Stimulated activated effector memory CD8-positive, alpha-beta T cell treated with anti-CD3 and anti-CD28 coated beads, Interleukin-12 subunit alpha, Interleukin-12 subunit beta, amount 100 ng/mL, for 72 hours (primary cell): Measurements from ENCODE around the gene SULT1C4.
A peak's percentile ranks its signal among the peaks of the same experiment; 100 is the strongest.

Source experiments
- ATAC-seq: fragments of 150-1000 bp; cut with Tn5 transposase; 2 replicates; pipeline ENCODE4 v1.10.0; 2021
- DNase-seq, 2 donors: peaks; one replicate each; pipeline ENCODE4 v3.0.0; 2021 to 2022; ENCODE audit warnings: low spot score in 2 of 2
- H3K27ac Mint-ChIP-seq: one replicate; pipeline ENCODE4 v1.8.0; 2022; ENCODE audit warnings: mild to moderate bottlenecking, mixed read lengths
- H3K36me3 Mint-ChIP-seq: one replicate; pipeline ENCODE4 v1.8.0; 2022; ENCODE audit warnings: mild to moderate bottlenecking, mixed read lengths
- H3K4me1 Mint-ChIP-seq: one replicate; pipeline ENCODE4 v1.8.0; 2022; ENCODE audit warnings: mixed read lengths
- H3K4me3 Mint-ChIP-seq: one replicate; pipeline ENCODE4 v1.8.0; 2022; ENCODE audit warnings: mild to moderate bottlenecking, mixed read lengths
- H3K9me3 Mint-ChIP-seq: one replicate; pipeline ENCODE4 v1.8.0; 2022; ENCODE audit warnings: mixed read lengths

SULT1C4 gene

DNA sequence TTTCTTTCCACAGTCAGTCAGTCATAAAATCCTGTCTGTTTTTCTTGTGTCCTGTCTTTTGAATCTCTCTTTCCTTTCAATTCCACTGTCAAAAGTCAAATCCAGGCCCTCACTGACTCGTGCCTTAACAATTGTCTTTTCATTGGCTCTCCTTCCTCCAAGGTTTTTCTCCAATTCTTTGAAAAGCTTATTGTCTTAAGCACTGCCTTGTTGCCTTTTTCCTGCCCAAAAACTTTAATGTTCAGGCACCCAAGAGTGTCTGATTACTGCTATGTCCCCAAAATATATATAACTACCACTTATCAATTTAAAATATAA lies 13.9 kb upstream of the SULT1C4 start:
- ATAC-seq = no peak
- Mint-ChIP-seq H3K4me1 (no peaks in the 10 kb centered on the region), H3K9me3 (no peaks in the 10 kb centered on the region), H3K27ac (no peak overlapping the region), H3K4me3 (no peak overlapping the region), H3K36me3 (no peaks in the 10 kb centered on the region)
- no peak for DNase-seq

DNA sequence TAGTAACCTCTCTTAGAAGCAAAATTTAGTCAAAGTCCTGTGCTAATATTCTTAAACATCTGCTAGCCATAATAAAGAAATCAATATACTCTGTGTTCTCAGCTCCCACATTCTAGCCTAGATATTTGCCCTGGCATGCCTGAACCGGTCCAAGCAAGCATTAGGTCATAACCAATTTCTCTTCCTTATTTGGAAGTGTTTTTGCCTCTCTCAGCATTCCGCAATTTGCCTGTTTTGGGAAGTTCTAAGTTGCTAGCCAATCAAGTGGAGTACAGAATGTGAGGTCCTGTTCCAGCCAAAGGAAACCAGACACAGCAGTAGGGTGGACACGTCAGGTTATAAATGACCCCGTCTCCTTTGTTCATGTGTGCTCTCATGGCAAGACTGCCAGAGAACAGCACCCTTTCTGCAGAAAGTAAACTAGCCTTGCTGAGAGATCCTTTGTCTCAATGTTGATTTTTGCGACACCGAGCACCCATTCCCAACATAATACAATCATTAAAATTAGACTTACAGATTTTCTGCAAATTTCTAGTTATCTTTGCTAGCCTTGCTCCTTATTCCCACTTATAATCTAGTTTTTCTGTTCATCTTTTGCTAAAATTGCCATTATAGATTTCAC lies 13.0 kb upstream of the SULT1C4 start:
- ATAC-seq (no peak), DNase-seq (no peak)
- Mint-ChIP-seq H3K36me3 (no peaks in the 10 kb centered on the region), H3K27ac (no peak overlapping the region), H3K4me3 (no peak overlapping the region), H3K4me1 (no peaks in the 10 kb centered on the region), H3K9me3 (no peaks in the 10 kb centered on the region)

DNA sequence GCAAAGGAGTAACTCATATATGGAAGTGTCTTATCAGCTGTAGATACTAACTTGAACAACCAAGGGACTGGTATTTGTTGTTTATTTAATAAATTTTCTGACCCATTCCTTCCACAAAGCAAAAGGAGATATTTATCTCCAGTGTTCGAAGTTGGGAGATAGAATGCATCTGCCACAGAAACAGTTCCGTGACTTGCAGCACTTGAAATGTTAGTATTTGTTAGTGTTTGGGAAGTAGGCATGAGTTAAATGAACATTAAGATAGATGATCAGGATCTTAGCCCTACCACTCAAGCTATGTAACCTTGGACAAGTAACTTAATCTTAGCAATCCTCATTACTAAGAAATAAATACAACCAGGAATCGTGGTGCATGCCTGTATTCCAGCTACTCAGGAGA lies 12.1 kb upstream of the SULT1C4 start:
- Mint-ChIP-seq H3K4me1 (no peaks in the 10 kb centered on the region), H3K36me3 (no peaks in the 10 kb centered on the region), H3K4me3 (no peak overlapping the region), H3K27ac (no peak overlapping the region), H3K9me3 (no peaks in the 10 kb centered on the region)
- DNase-seq (no peak), ATAC-seq (no peak)

DNA sequence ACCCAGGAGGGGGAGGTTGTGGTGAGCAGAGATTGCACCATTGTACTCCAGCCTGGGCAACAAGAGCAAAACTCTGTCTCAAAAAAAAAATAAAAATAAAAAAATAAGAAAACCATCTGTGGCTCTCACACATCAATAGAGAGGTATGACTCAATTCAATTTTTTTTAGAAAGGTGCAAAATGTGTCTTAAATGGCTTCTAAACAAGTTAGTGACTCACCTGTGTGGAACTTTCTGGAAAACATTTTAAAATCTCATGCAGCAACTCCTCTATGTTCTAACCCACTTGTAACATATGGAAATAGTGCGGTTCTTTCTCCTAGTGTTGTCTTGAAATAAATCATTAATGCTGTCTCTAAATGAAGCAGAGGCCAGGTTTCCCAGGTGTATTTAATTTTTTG lies 10.7 kb upstream of the SULT1C4 start:
- no peak for ATAC-seq
- Mint-ChIP-seq H3K4me3 (no peak overlapping the region), H3K36me3 (no peaks in the 10 kb centered on the region), H3K27ac (no peak overlapping the region), H3K4me1 (no peaks in the 10 kb centered on the region), H3K9me3 (no peaks in the 10 kb centered on the region)
- no peak for DNase-seq

DNA sequence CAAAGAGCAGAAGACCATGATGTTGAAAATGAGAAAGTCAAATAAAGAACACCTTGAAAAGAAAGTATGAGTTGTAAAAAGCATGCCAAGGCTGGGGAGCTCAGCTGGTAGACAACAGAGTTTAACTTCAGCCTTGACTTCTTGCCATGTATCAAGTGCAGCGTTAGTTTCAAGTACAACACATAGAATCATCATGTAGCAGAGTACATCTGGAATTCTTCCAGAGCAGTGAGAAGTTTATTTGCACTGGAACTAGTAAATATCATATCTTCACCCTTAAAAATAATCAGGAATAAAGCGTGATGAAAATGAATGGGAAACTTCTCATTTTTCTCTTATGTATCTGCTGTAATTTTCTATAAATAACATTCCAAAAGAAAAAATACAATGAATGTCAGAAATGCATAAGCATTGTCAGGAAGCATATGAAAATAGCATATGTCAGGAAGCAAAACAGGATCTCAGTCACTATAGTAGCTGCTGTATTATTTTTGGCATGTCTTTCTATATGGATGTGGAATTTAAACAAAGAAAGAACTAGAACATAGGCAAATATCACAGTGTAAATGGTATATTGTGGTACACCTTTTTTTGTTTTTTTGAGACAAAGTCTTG lies 10.1 kb upstream of the SULT1C4 start:
- Mint-ChIP-seq H3K4me1 (no peaks in the 10 kb centered on the region), H3K36me3 (no peaks in the 10 kb centered on the region), H3K9me3 (no peaks in the 10 kb centered on the region), H3K27ac (no peak overlapping the region), H3K4me3 (no peak overlapping the region)
- DNase-seq (no peak), ATAC-seq (no peak)

DNA sequence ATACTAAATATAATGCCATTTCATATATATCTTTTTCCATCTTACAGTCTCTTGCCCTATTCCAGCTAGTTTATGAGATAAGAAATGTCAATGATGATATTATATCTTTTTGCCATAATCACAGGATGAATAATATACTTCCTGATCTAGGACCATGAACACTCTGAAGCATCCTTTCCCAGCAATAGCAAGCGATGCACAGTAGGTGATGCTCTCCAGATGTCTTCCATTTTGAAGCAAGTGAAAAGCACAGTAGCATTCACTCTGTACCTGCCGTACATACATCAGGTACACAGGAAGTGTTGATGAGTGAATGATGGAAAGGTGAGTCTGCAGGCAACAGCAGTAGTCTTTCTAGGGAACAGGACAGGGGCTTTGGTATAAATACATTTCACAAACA lies 8.6 kb upstream of the SULT1C4 start:
- DNase-seq (no peak), ATAC-seq (no peak)
- no peaks in the 10 kb centered on the region for H3K4me1 Mint-ChIP-seq
- H3K27ac Mint-ChIP-seq = no peak overlapping the region
- no peak overlapping the region for H3K4me3 Mint-ChIP-seq
- H3K36me3 Mint-ChIP-seq = no peaks in the 10 kb centered on the region
- no peaks in the 10 kb centered on the region for H3K9me3 Mint-ChIP-seq

DNA sequence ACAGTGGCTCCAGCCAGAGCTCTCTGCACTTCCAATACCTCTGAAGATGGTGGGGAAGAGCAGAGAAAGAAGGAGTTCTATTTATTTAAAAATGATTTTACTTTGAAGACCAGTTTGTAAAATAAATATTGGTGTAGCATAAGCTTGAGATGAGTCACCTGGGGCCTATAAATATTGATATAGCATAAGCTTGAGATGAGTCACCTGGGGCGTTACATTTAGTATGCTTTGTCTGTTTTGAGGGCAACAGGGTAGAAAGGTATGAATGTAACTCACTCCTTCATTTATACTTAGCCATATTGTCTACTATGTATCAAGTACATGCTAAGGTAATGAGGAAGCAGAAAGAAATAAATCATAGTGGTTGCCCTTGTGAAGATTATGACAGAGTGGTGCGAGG lies 7.7 kb upstream of the SULT1C4 start:
- no peak for DNase-seq
- ATAC-seq = peak; percentile 74
- H3K27ac Mint-ChIP-seq = no peak overlapping the region
- H3K4me1 Mint-ChIP-seq = no peaks in the 10 kb centered on the region
- no peak overlapping the region for H3K4me3 Mint-ChIP-seq
- H3K9me3 Mint-ChIP-seq = no peaks in the 10 kb centered on the region
- no peaks in the 10 kb centered on the region for H3K36me3 Mint-ChIP-seq

DNA sequence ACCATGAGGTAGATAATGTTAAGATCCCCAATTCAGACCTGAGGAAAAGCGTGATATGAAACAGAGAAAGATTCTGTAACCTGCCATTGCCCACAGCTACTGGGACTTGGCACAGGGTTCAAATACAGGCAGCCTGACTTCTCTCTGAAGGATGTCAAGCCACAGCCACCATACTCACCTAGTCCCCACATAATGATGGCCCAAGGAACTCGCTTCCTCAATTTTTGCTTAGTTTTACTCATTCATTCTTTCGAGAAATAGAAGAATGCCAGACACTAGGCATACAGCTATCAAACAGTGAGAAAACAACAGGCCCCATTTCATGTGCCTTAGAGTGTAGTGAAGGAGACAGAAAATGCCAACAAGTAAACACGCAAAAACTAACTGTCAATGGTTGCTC lies 980 bp upstream of the SULT1C4 start:
- H3K27ac Mint-ChIP-seq = no peak overlapping the region
- no peaks in the 10 kb centered on the region for H3K4me1 Mint-ChIP-seq
- no peaks in the 10 kb centered on the region for H3K36me3 Mint-ChIP-seq
- no peak overlapping the region for H3K4me3 Mint-ChIP-seq
- H3K9me3 Mint-ChIP-seq = no peaks in the 10 kb centered on the region
- DNase-seq (no peak), ATAC-seq (no peak)

DNA sequence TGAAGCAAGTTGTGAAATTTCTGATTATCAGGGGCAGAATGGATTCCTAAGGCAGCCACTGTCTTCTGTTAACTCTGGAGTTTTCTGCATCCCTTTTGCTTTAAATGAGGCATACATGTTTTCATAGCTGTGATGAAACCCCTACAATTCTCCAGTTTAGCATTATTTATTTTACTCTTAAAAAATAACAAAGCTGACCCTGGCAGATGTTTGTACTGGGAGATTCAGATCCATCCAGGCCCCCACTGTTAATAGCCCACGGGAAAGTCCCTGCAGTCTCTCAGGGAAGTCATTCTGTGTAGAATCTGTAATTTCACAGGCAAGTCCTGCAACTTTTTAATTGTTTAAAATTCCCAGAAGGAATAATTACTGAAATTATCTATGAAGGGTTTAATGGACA lies 353 bp upstream of the SULT1C4 start:
- no peaks in the 10 kb centered on the region for H3K36me3 Mint-ChIP-seq
- no peak for ATAC-seq
- H3K27ac Mint-ChIP-seq = no peak overlapping the region
- no peaks in the 10 kb centered on the region for H3K9me3 Mint-ChIP-seq
- DNase-seq = no peak
- H3K4me1 Mint-ChIP-seq = no peaks in the 10 kb centered on the region
- no peak overlapping the region for H3K4me3 Mint-ChIP-seq

DNA sequence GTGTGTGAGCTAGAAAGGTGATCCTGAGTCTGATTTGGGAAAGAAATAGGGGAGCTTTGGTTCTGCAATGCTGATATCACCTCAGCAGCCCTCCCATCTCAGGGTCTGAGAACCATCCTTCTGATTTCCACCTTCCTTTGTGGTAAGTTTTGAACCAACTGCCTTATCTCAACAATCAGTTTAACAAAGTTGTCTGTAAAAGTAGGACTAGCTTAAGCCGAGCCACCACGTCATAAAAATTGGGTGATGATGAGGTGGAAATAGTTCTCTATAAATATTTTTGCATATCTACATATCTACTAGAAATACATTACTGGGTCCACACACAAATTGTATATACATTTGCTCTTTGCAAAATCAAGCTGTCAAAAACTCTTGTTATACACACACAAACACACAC lies 1.1 kb downstream of the SULT1C4 start:
- no peak for ATAC-seq
- Mint-ChIP-seq H3K9me3 (no peaks in the 10 kb centered on the region), H3K36me3 (no peaks in the 10 kb centered on the region), H3K4me3 (no peak overlapping the region), H3K4me1 (no peaks in the 10 kb centered on the region), H3K27ac (no peak overlapping the region)
- no peak for DNase-seq

DNA sequence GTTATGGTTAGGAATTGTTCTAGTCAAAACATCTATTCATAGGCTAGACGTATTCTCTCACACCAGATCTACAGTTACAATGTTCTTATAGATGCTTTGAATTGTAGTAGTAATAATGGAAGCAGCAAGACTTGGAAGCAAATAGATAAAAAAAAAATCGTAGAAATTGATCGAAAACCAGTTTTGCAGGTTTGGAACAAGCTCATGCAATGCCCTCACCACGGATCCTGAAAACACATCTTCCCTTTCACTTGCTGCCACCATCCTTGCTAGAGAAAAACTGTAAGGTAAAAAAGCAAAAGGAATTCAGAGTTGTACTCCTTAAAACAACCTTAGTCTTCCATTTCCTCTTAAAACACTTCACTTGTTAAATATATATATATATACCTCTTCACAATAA lies 4.4 kb downstream of the SULT1C4 start:
- no peak for DNase-seq
- no peak overlapping the region for H3K4me3 Mint-ChIP-seq
- no peaks in the 10 kb centered on the region for H3K36me3 Mint-ChIP-seq
- no peaks in the 10 kb centered on the region for H3K4me1 Mint-ChIP-seq
- H3K9me3 Mint-ChIP-seq = no peaks in the 10 kb centered on the region
- H3K27ac Mint-ChIP-seq = no peak overlapping the region
- no peak for ATAC-seq

DNA sequence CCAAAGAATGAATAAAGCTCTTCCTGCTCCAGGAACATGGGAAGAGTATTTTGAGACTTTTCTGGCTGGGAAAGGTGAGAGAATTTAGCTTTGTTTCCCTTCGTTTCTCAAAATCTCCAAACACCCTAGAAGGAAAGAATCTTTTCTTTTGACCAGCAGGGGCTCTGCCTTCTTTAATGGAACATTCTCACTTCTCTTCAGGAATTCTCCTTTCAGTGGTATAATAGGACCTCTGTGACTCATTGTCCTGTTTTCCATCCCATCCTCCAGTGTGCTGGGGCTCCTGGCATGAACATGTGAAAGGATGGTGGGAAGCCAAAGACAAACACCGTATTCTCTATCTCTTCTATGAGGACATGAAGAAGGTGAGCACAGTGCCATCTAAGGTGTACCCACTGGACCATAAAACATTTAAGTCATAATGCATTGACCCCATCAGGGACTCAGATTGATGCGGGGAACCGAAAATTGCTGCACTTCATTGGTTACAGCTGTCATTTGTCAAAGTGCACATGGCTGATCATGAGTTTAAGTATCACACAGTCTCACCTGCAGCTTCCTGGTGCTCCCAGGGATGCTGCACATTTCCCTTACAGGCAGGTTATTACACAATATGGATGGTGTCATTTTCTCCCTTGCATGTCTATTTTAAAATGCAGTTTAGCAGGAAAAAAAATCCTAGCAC lies 5.5 kb downstream of the SULT1C4 start:
- no peaks in the 10 kb centered on the region for H3K36me3 Mint-ChIP-seq
- no peak for DNase-seq
- H3K4me1 Mint-ChIP-seq = no peaks in the 10 kb centered on the region
- no peak overlapping the region for H3K27ac Mint-ChIP-seq
- no peak overlapping the region for H3K4me3 Mint-ChIP-seq
- no peaks in the 10 kb centered on the region for H3K9me3 Mint-ChIP-seq
- no peak for ATAC-seq

DNA sequence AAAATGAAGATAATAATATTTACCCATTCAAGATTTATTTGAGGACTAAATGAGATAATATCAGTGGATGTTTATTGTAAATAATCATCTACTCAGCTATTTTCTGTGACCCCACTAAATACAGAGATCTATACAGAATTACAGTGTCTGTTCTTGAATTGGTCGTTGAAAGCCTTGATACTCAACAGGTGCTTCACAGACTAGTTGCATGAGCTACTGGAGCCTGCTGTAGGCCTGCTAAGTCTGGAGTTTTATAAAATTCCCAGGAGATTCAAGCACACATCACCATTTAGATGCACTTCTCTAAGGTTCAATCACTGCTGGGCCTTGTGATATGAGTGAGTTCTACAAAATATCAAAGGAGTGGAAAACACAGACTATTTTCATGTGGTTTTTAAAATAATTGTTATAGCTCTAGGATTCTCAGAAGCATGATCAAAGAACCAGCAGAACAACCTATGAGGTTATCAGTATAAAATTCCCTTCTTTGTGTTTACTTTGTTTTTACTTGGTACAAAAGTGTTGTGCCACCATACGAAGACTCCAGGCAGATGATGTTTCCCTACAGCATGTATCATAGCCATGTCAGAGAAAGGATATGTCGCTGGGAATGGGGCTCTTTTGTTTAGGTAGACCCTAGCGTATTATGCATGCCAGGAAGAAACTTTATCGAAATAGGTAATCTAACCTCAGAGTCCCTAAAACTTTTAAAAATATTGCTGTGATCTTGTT lies 7.1 kb downstream of the SULT1C4 start:
- no peaks in the 10 kb centered on the region for H3K9me3 Mint-ChIP-seq
- H3K27ac Mint-ChIP-seq = no peak overlapping the region
- ATAC-seq (no peak), DNase-seq (no peak)
- H3K36me3 Mint-ChIP-seq = no peaks in the 10 kb centered on the region
- no peaks in the 10 kb centered on the region for H3K4me1 Mint-ChIP-seq
- H3K4me3 Mint-ChIP-seq = no peak overlapping the region

DNA sequence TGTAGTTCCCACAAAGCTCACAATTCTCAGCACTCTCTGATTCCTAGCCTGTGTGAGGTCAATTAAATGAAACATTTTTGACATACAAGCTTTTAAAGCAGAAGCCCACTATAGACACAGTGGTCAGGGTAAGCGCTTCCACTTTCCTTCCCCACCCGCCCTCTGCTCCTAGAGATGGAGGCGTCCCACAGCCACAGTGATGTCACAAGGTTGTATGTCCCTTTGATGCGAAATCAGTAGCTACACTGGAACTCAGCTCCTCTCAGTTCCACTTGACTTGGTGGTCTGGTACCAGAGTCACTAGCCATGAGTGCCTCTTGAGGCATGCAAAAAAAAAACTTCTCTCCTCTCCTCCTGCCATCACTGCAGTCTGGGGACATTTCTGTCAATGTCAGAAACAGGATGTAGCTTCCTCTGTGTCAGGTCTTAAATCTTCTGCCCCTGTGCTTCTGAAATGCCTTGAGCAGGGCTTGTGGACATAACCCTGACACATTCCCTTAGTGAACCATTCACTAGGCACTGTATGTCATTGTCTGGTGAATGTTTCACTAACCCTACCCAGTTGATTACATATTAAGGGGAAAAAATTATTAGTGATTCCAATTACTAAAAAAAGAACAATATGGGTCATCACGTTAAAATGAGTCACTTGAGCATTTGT lies 7.8 kb downstream of the SULT1C4 start:
- Mint-ChIP-seq H3K27ac (no peak overlapping the region), H3K9me3 (no peaks in the 10 kb centered on the region), H3K36me3 (no peaks in the 10 kb centered on the region), H3K4me1 (no peaks in the 10 kb centered on the region), H3K4me3 (no peak overlapping the region)
- ATAC-seq (peak; percentile 51), DNase-seq (no peak)

DNA sequence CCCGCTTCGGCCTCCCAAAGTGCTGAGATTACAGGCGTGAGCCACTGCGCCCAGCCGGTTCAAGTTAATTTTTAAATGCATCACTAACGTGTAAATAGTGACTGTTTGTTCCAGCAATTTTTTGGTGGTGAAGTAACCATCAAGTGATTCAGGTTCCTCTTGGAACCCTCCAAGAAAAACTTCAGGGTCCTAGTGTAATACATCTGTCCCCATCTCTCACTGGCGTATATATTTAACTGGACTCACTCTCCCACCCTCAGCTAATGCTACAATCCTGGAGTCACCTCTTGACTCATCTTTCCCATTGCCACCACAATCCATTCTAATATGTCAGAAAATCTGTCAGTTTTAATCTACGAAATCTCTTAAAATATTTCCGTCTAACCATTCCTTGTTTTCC lies 10.3 kb downstream of the SULT1C4 start:
- ATAC-seq (no peak), DNase-seq (no peak)
- no peak overlapping the region for H3K4me3 Mint-ChIP-seq
- H3K36me3 Mint-ChIP-seq = no peaks in the 10 kb centered on the region
- H3K4me1 Mint-ChIP-seq = no peaks in the 10 kb centered on the region
- peaks cover 10% of the 10 kb centered on the region for H3K9me3 Mint-ChIP-seq
- H3K27ac Mint-ChIP-seq = no peak overlapping the region
